Neural progenitor cell (in vitro differentiated cells): Measurements from ENCODE around the gene MAP7D2. TPM values are rescaled to one million over a fixed set of nuclear protein-coding genes. Genes with fewer than 3 reads are reported as not detected.

Experiments
- DNase-seq: peaks from one replicate; pipeline ENCODE4 v3.0.0-alpha.2; 2016; ENCODE audit warnings: low spot score
- H2AFZ ChIP-seq: fragments of 200-600 bp; sonication (generic); replicated peaks from 2 replicates; pipeline ENCODE4 v1.6.1; 2016; ENCODE audit warnings: antibody characterized with exemption
- H3F3A ChIP-seq: fragments of 200-600 bp; sonication (generic); 2 replicates; pipeline ENCODE4 v1.6.1; 2016; ENCODE audit warnings: antibody characterized with exemption, low read depth
- H3K27ac ChIP-seq: fragments of 200-600 bp; sonication (generic); 2 replicates; pipeline ENCODE4 v1.5.1; 2016; ENCODE audit warnings: mild to moderate bottlenecking
- H3K27me3 ChIP-seq: fragments of 200-600 bp; sonication (generic); 2 replicates; pipeline ENCODE4 v1.6.1; 2016; ENCODE audit warnings: mild to moderate bottlenecking, moderate library complexity
- H3K36me3 ChIP-seq: fragments of 200-600 bp; sonication (generic); 2 replicates; pipeline ENCODE4 v1.5.1; 2016
- H3K4me1 ChIP-seq: fragments of 200-600 bp; sonication (generic); 2 replicates; pipeline ENCODE4 v1.6.1; 2016; ENCODE audit warnings: mixed run types
- H3K4me2 ChIP-seq: fragments of 200-600 bp; sonication (generic); 2 replicates; pipeline ENCODE4 v1.6.1; 2016
- H3K4me3 ChIP-seq: fragments of 200-600 bp; sonication (generic); 2 replicates; pipeline ENCODE4 v1.5.1; 2016
- H3K79me2 ChIP-seq: fragments of 200-600 bp; sonication (generic); 2 replicates; pipeline ENCODE4 v1.6.1; 2016; ENCODE audit warnings: low read depth
- H3K9ac ChIP-seq: fragments of 200-600 bp; sonication (generic); 2 replicates; pipeline ENCODE4 v1.6.1; 2016
- H3K9me3 ChIP-seq: fragments of 200-600 bp; sonication (generic); 2 replicates; pipeline ENCODE4 v1.5.1; 2016; ENCODE audit warnings: low read depth
- H4K20me1 ChIP-seq: fragments of 200-600 bp; sonication (generic); 2 replicates; pipeline ENCODE4 v1.6.1; 2016; ENCODE audit warnings: low read depth
- H3K27ac Mint-ChIP-seq: 3 replicates; pipeline ENCODE4 v1.8.0; 2021; ENCODE audit warnings: mixed read lengths
- H3K27me3 Mint-ChIP-seq: 2 replicates; pipeline ENCODE4 v1.8.0; 2022; ENCODE audit warnings: low read depth, mild to moderate bottlenecking, inconsistent platforms, moderate library complexity, mixed read lengths; ENCODE audit not compliant: insufficient read depth
- H3K36me3 Mint-ChIP-seq: 3 replicates; pipeline ENCODE4 v1.8.0; 2021; ENCODE audit warnings: mixed read lengths
- H3K4me1 Mint-ChIP-seq: 3 replicates; pipeline ENCODE4 v1.8.0; 2021; ENCODE audit warnings: mixed read lengths
- H3K4me3 Mint-ChIP-seq: 3 replicates; pipeline ENCODE4 v1.8.0; 2021; ENCODE audit warnings: mild to moderate bottlenecking, moderate library complexity, mixed read lengths
- H3K9me3 Mint-ChIP-seq: 3 replicates; pipeline ENCODE4 v1.8.0; 2020; ENCODE audit warnings: mixed read lengths
- EZH2 ChIP-seq: fragments of 200-600 bp; sonication (generic); IDR thresholded peaks from 2 replicates; pipeline ENCODE4 v1.6.1; 2017; ENCODE audit warnings: antibody characterized with exemption, mild to moderate bottlenecking, moderate library complexity
- EZH2phosphoT487 ChIP-seq: fragments of 200-600 bp; sonication (generic); IDR thresholded peaks from 2 replicates; pipeline ENCODE4 v1.6.1; 2017; ENCODE audit warnings: antibody characterized with exemption
- total RNA-seq: library from RNA; depleted of rRNA; stranded (reverse); fragments of >200 nt; gene quantifications from 2 replicates; pipeline ENCODE4 v1.2.3, GENCODE V29; 2015; ENCODE audit warnings: low replicate concordance
- TF ChIP-seq, protein P1 (sequence below): fragments of 200-600 bp; sonication (generic); IDR thresholded peaks from 2 replicates; pipeline ENCODE4 v1.5.1; 2017; ENCODE audit warnings: antibody characterized with exemption, mild to moderate bottlenecking

MAP7D2 gene
- total RNA-seq, 1 donor from 2014 or later = 2.6 TPM

DNA sequence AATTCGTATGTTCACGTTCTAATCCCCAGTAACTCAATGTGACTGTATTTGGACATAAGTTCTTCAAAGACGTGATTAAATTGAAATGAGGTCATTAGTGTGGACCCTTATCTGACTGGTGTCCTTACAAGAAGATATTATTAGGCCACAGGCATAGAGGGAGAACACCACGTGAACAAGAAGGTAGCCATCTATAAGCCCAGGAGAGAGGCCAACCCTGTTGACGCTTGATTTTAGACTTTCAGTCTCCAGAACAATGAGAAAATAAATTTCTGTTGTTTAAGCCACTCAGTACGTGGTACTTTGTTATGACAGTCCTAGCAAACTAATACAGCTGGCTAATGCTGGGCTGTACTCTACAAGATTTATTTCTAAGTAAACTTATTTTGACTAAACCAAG, 26.4 kb upstream of the MAP7D2 start:
- no peak for TF ChIP-seq EZH2phosphoT487
- TF ChIP-seq EZH2 = no peak
- TF ChIP-seq, protein P1, sequence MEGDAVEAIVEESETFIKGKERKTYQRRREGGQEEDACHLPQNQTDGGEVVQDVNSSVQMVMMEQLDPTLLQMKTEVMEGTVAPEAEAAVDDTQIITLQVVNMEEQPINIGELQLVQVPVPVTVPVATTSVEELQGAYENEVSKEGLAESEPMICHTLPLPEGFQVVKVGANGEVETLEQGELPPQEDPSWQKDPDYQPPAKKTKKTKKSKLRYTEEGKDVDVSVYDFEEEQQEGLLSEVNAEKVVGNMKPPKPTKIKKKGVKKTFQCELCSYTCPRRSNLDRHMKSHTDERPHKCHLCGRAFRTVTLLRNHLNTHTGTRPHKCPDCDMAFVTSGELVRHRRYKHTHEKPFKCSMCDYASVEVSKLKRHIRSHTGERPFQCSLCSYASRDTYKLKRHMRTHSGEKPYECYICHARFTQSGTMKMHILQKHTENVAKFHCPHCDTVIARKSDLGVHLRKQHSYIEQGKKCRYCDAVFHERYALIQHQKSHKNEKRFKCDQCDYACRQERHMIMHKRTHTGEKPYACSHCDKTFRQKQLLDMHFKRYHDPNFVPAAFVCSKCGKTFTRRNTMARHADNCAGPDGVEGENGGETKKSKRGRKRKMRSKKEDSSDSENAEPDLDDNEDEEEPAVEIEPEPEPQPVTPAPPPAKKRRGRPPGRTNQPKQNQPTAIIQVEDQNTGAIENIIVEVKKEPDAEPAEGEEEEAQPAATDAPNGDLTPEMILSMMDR = no peak
- Mint-ChIP-seq H3K36me3 (peaks cover 2% of the 10 kb centered on the region), H3K4me3 (peak overlapping the region; percentile 24), H3K9me3 (no peaks in the 10 kb centered on the region), H3K27ac (no peak overlapping the region), H3K27me3 (peaks cover 2% of the 10 kb centered on the region), H3K4me1 (peaks cover 9% of the 10 kb centered on the region)
- Histone ChIP-seq H4K20me1 (peaks cover 20% of the 10 kb centered on the region), H3K79me2 (peaks cover 35% of the 10 kb centered on the region), H3K36me3 (peaks cover 6% of the 10 kb centered on the region), H3K9ac (no peak overlapping the region), H3K27me3 (no peaks in the 10 kb centered on the region), H3K4me2 (no peak overlapping the region), H3K4me3 (no peak overlapping the region), H3K4me1 (peaks cover 7% of the 10 kb centered on the region), H3K9me3 (no peaks in the 10 kb centered on the region), H3K27ac (no peak overlapping the region), H2AFZ (no peak overlapping the region), H3F3A (no peaks in the 10 kb centered on the region)
- DNase-seq = no peak

DNA sequence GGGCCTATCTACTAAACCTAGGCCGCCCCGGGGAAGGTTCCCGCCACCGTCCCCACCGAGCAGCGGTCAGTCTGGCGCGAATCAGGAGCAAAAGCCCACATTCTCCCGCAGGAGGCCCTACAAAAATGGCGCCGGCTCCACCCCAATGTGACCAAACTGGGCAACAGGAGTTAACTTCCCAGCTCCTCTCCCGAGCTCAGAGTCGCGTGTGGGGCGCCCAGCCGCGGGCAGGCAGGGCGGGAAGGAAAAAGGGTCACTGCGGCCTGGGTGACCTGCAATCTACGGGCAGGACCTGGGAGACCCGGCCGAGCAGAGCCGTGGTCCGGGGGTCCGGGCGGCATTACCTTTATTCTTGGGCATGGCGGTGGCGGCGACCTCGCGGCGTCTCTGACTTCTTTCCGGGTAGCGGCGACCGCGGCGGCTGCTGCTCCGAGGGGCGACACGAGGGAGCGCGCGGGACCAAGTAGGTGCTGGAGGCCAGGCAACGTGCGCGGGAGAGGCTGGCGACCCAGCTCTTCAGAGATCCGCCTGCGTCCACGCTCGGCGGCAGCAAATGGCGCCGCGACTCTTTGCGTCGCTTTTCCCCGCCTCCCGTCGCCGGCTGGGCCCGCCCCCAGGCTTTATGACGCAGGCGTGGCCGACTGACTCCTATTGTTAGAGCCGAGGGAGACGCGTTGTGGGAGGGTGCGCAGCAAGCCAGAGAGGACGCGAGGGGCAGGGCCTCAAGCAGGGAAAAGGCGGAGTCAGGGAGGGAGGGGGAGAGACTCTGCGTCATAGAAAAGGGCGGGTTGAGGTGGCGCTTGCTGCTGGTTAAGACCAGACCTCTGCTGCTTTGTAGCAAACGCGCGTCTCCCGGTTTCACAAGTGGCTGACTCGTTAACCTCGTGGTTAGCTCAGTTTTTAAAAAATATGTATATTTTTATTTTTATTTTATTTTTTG, 24.8 kb upstream of the MAP7D2 start, which contains the start of gene EIF1AX:
Gene EIF1AX, minus strand, starts transcription at position 558 of the 940 bp plus-strand sequence. Its CDS starts 198 bp downstream, at position 360.
- Mint-ChIP-seq H3K4me3 (peak within 1 kb of the TSS; percentile 93), H3K36me3 (peaks cover 6% of the 10 kb centered on the region), H3K4me1 (peaks cover 9% of the 10 kb centered on the region), H3K27ac (no peak within 1 kb of the TSS), H3K9me3 (no peaks in the 10 kb centered on the region), H3K27me3 (peaks cover 2% of the 10 kb centered on the region)
- H3K4me1 ChIP-seq = peaks cover 7% of the 10 kb centered on the region
- H3K79me2 ChIP-seq = peaks cover 49% of the 10 kb centered on the region
- peaks cover 10% of the 10 kb centered on the region for H3K36me3 ChIP-seq
- no peak within 1 kb of the TSS for H3K27ac ChIP-seq
- H3K4me3 ChIP-seq = peak within 1 kb of the TSS; percentile 91
- no peak within 1 kb of the TSS for H2AFZ ChIP-seq
- peak within 1 kb of the TSS; percentile 94 for H3K9ac ChIP-seq
- no peaks in the 10 kb centered on the region for H3K27me3 ChIP-seq
- no peaks in the 10 kb centered on the region for H3F3A ChIP-seq
- H4K20me1 ChIP-seq = peaks cover 20% of the 10 kb centered on the region
- TF ChIP-seq EZH2 = no peak
- TF ChIP-seq EZH2phosphoT487 = no peak
- TF ChIP-seq, protein P1 = no peak
- DNase-seq = peak; percentile 96
- peak within 1 kb of the TSS; percentile 82 for H3K4me2 ChIP-seq
- peaks cover 2% of the 10 kb centered on the region for H3K9me3 ChIP-seq

GRCh38 chrX:20140420-20140819, 23.7 kb upstream of the MAP7D2 start:
- TF ChIP-seq EZH2phosphoT487 (no peak), EZH2 (no peak)
- TF ChIP-seq, protein P1 = no peak
- Mint-ChIP-seq H3K27ac (no peak overlapping the region), H3K27me3 (peaks cover 2% of the 10 kb centered on the region)

More at GRCh38 chrX:20140420-20140819, 23.7 kb upstream of the MAP7D2 start:
- Histone ChIP-seq H3F3A (no peaks in the 10 kb centered on the region), H3K4me1 (peaks cover 7% of the 10 kb centered on the region), H3K79me2 (peaks cover 56% of the 10 kb centered on the region), H4K20me1 (peaks cover 28% of the 10 kb centered on the region), H3K4me3 (peak overlapping the region; percentile 91), H3K4me2 (peak overlapping the region; percentile 82), H2AFZ (no peak overlapping the region), H3K27ac (no peak overlapping the region), H3K27me3 (no peaks in the 10 kb centered on the region), H3K36me3 (peaks cover 10% of the 10 kb centered on the region), H3K9ac (no peak overlapping the region), H3K9me3 (peaks cover 4% of the 10 kb centered on the region)
- Mint-ChIP-seq H3K9me3 (no peaks in the 10 kb centered on the region), H3K4me1 (peaks cover 9% of the 10 kb centered on the region), H3K4me3 (peak overlapping the region; percentile 93), H3K36me3 (peaks cover 14% of the 10 kb centered on the region)
- no peak for DNase-seq
